ENCODE results near the gene RMDN3. TPM values are rescaled to one million over a fixed set of nuclear protein-coding genes. Genes with fewer than 3 reads are reported as not detected.

Gene RMDN3
- total and polyA plus RNA-seq, 9 of the 15 experiments (the other 6 are each of a cell fraction or from before 2014, with no cell fraction given) = 8.1 to 38.2 (median 25.9) TPM

GRCh38 chr15:40747685-40748631 is 7.1 kb downstream of the RMDN3 start (continued):
- no peak for TF ChIP-seq E2F1 (CRISPR knock-in tag; IDR thresholded peaks at IDR 0.05)
- TF ChIP-seq MNT (conservative IDR thresholded peaks at IDR 0.05) = peak in 1 of 2 experiments; percentile 44; a peak in 1 of 4 replicates
- no peak for TF ChIP-seq RBBP5 (IDR thresholded peaks at IDR 0.05; ENCODE audit: borderline replicate concordance, insufficient read depth, low read length, poor library complexity, severe bottlenecking)
- TF ChIP-seq MGA (IDR thresholded peaks at IDR 0.05) = peak; percentile 63
- TF ChIP-seq ESRRA (IDR thresholded peaks at IDR 0.05; ENCODE audit: borderline replicate concordance, low read depth) = peak; percentile 86
- TF ChIP-seq ARID1B (IDR thresholded peaks at IDR 0.05) = peak; percentile 35
- TF ChIP-seq CCAR2 (IDR thresholded peaks at IDR 0.05; ENCODE audit: low read depth, low read length) = no peak
- TF ChIP-seq CBFA2T3 (IDR thresholded peaks at IDR 0.05) = peak; percentile 58

Measured in K562 (cell line).